K562 (cell line): ENCODE data around the gene NOA1. TPM values are rescaled to one million over a fixed set of nuclear protein-coding genes. Genes with fewer than 3 reads are reported as not detected.

Source experiments
- CEBPB ChIP-seq: fragments of 450-650 bp; IDR thresholded peaks from 2 replicates; pipeline ENCODE4 v1.6.1; 2016; ENCODE audit warnings: missing genetic modification characterization, missing compliant biosample characterization
- CHD1 ChIP-seq: fragments of 200-600 bp; sonication (generic); IDR thresholded peaks from one replicate; pipeline ENCODE4 v1.6.1; 2012; ENCODE audit warnings: mild to moderate bottlenecking, moderate library complexity, low read length, inconsistent platforms
- CLOCK ChIP-seq: fragments of 250-450 bp; sonication (Bioruptor Pico); IDR thresholded peaks from 2 replicates; pipeline ENCODE4 v1.4.0; 2020; ENCODE audit warnings: mild to moderate bottlenecking, moderate library complexity, borderline replicate concordance
- ETV5 ChIP-seq: sonication (generic); formaldehyde crosslinking; IDR thresholded peaks from 2 replicates; pipeline ENCODE4 v1.4.0; 2020; ENCODE audit warnings: low read depth, mild to moderate bottlenecking, missing genetic modification reagents
- FOSL1 ChIP-seq: fragments of 200-800 bp; sonication (Bioruptor generic); conservative IDR thresholded peaks from 2 replicates; pipeline ENCODE4 v1.6.1; 2016; ENCODE audit warnings: missing genetic modification characterization, missing compliant biosample characterization
- HDAC3 ChIP-seq: fragments of 450-650 bp; IDR thresholded peaks from 2 replicates; pipeline ENCODE4 v1.6.1; 2018; ENCODE audit warnings: borderline replicate concordance, mild to moderate bottlenecking, moderate library complexity; ENCODE audit not compliant: partially characterized antibody
- KDM1A ChIP-seq, 2 experiments: fragments of 450-650 bp; IDR thresholded peaks; 2 replicates each; pipeline ENCODE4 v1.6.1; 2016; ENCODE audit warnings: mild to moderate bottlenecking in 2 of 2
- MECOM ChIP-seq: fragments of 250-450 bp; sonication (Bioruptor Pico); IDR thresholded peaks from 2 replicates; pipeline ENCODE4 v1.8.0; 2022; ENCODE audit warnings: inconsistent platforms
- NELFE ChIP-seq: IDR thresholded peaks from 2 replicates; pipeline ENCODE4 v1.6.1; 2011; ENCODE audit warnings: mild to moderate bottlenecking; ENCODE audit not compliant: insufficient read depth, insufficient read length
- NR3C1 ChIP-seq: sonication (generic); formaldehyde crosslinking; IDR thresholded peaks from 2 replicates; pipeline ENCODE4 v1.8.1; 2022; ENCODE audit warnings: missing genetic modification reagents
- NR4A1 ChIP-seq, 2 experiments: fragments of 250-450 bp in 1 of 2; fragments of 450-650 bp in 1 of 2; sonication (Bioruptor Pico) in 1 of 2; IDR thresholded peaks; 2 replicates each; pipeline versions ENCODE4 v1.4.0 to v1.6.1; 2016 to 2020; ENCODE audit warnings: mild to moderate bottlenecking in 2 of 2, missing compliant biosample characterization in 1 of 2, missing genetic modification characterization in 1 of 2, moderate library complexity in 1 of 2
- PML ChIP-seq: IDR thresholded peaks from 2 replicates; pipeline ENCODE4 v1.6.1; 2012; ENCODE audit warnings: low read length, inconsistent platforms
- PTRF ChIP-seq: fragments of 450-650 bp; IDR thresholded peaks from 2 replicates; pipeline ENCODE4 v1.6.1; 2016; ENCODE audit warnings: mild to moderate bottlenecking, missing genetic modification characterization, missing compliant biosample characterization
- PURB ChIP-seq: sonication (generic); formaldehyde crosslinking; IDR thresholded peaks from 2 replicates; pipeline ENCODE4 v1.9.0; 2021; ENCODE audit warnings: low read depth, mild to moderate bottlenecking, missing genetic modification reagents
- SAFB2 ChIP-seq: fragments of 200-400 bp; formaldehyde crosslinking; IDR thresholded peaks from 2 replicates; pipeline ENCODE4 v1.6.1; 2018; ENCODE audit warnings: borderline replicate concordance, low read length, low read depth, moderate library complexity; ENCODE audit not compliant: severe bottlenecking
- SMAD2 ChIP-seq: fragments of 150-350 bp; IDR thresholded peaks from 2 replicates; pipeline ENCODE4 v1.6.1; 2014; ENCODE audit warnings: low read depth, mild to moderate bottlenecking, low read length
- SMC3 ChIP-seq: conservative IDR thresholded peaks from 2 replicates; pipeline ENCODE4 v1.6.1; 2011; ENCODE audit warnings: low read depth, low read length, improper control_type of control experiment; ENCODE audit not compliant: insufficient read depth
- TAL1 ChIP-seq: fragments of 450-650 bp; IDR thresholded peaks from 2 replicates; pipeline ENCODE4 v1.6.1; 2016; ENCODE audit warnings: mild to moderate bottlenecking
- TCF7 ChIP-seq: sonication (generic); IDR thresholded peaks from 2 replicates; pipeline ENCODE4 v1.6.1; 2016; ENCODE audit warnings: antibody characterized with exemption, borderline replicate concordance
- ZBTB49 ChIP-seq: sonication (generic); formaldehyde crosslinking; IDR thresholded peaks from 2 replicates; pipeline ENCODE4 v1.8.0; 2022; ENCODE audit warnings: missing genetic modification reagents, mild to moderate bottlenecking, borderline replicate concordance
- ZNF143 ChIP-seq: sonication (generic); formaldehyde crosslinking; IDR thresholded peaks from 2 replicates; pipeline ENCODE4 v1.9.0; 2022; ENCODE audit warnings: mild to moderate bottlenecking, missing genetic modification reagents
- polyA plus RNA-seq, 8 experiments: library from polyadenylated mRNA; depleted of rRNA in 4 of 8; stranded (reverse) in 5 of 8; unstranded in 3 of 8; fragments of >200 nt; fragmentation: Nextera tagmentation in 2 of 8; fragmentation: Illumina TruSeq in 1 of 8; extraction: Ambion mirVana in 2 of 8; extraction: Trizol in 1 of 8; gene quantifications; 2 replicates each; pipeline versions ENCODE4 v1.2.1 to v1.2.3, GENCODE V29; 2011 to 2014; ENCODE audit warnings: inconsistent platforms in 1 of 8, missing spikeins in 1 of 8
- total RNA-seq, 7 experiments: library from RNA; depleted of rRNA in 6 of 7; stranded (reverse); fragments of >200 nt in 6 of 7; fragmentation: Illumina TruSeq in 2 of 7; extraction: Trizol in 2 of 7; gene quantifications; 2 replicates each; pipeline versions ENCODE4 v1.2.1 to v1.2.3, GENCODE V29; 2011 to 2021; ENCODE audit warnings: low replicate concordance in 1 of 7
- TF ChIP-seq, protein P1 (sequence below): IDR thresholded peaks from 2 replicates; pipeline ENCODE4 v1.6.1; 2012; ENCODE audit warnings: low read depth, low read length, improper control_type of control experiment, borderline replicate concordance

Gene NOA1
- total and polyA plus RNA-seq, 9 of the 15 experiments (the other 6 are each of a cell fraction or from before 2014, with no cell fraction given): 2.6 to 26.6 (median 16.7) TPM

- no peak for TF ChIP-seq NELFE
- no peak for TF ChIP-seq TAL1
- TF ChIP-seq, protein P1, sequence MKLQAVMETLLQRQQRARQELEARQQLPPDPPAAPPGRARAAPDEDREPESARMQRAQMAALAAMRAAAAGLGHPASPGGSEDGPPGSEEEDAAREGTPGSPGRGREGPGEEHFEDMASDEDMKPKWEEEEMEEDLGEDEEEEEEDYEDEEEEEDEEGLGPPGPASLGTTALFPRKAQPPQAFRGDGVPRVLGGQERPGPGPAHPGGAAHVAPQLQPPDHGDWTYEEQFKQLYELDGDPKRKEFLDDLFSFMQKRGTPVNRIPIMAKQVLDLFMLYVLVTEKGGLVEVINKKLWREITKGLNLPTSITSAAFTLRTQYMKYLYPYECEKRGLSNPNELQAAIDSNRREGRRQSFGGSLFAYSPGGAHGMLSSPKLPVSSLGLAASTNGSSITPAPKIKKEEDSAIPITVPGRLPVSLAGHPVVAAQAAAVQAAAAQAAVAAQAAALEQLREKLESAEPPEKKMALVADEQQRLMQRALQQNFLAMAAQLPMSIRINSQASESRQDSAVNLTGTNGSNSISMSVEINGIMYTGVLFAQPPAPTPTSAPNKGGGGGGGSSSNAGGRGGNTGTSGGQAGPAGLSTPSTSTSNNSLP: no peak
- no peak for TF ChIP-seq PML
- TF ChIP-seq ZNF143: no peak
- TF ChIP-seq SAFB2: no peak
- TF ChIP-seq ETV5 (CRISPR knock-in tag): no peak
- TF ChIP-seq TCF7: no peak
- no peak for TF ChIP-seq HDAC3
- TF ChIP-seq CEBPB (tag): peak; percentile 64
- TF ChIP-seq NR4A1 (CRISPR knock-in tag; IDR thresholded peaks at IDR 0.05): no peak
- no peak for TF ChIP-seq NR4A1 (tag; IDR thresholded peaks at IDR 0.05)
- no peak for TF ChIP-seq CLOCK
- TF ChIP-seq PURB: no peak
- no peak for TF ChIP-seq PTRF (tag)
- TF ChIP-seq SMAD2: no peak
- TF ChIP-seq NR3C1 (CRISPR knock-in tag): no peak
- no peak for TF ChIP-seq CHD1
- TF ChIP-seq MECOM (CRISPR knock-in tag): no peak
- peak; percentile 76 for TF ChIP-seq FOSL1 (tag)
- no peak for TF ChIP-seq ZBTB49 (CRISPR knock-in tag)
- TF ChIP-seq KDM1A (IDR thresholded peaks at IDR 0.05): no peak
- no peak for TF ChIP-seq SMC3
These were observed 12.9 kb upstream of the NOA1 start (continued) for GRCh38 chr4:56990109-56990905.
